Small intestine (tissue), 7 donors: ENCODE results near the gene SACM1L. TPM values are rescaled to one million over a fixed set of nuclear protein-coding genes. Genes with fewer than 3 reads are reported as not detected.
A peak's percentile ranks its signal among the peaks of the same experiment; 100 is the strongest.
"Not testable (repeated sequence)": the region's sequence is repeated elsewhere in the genome, so short reads cannot be mapped to it uniquely, and the experiment has no call there.

Source experiments
- DNase-seq, 2 donors: peaks; one replicate each; pipeline versions ENCODE4 v3.0.0 to v3.0.0-alpha.2; 2013
- FAIRE-seq: peaks from 2 replicates; lab custom pipeline; 2012; peaks lifted over from hg19 to GRCh38; lab: Jason Lieb, UNC
- H3K27ac ChIP-seq, 3 donors: one replicate each; pipeline ENCODE4 v1.5.1; 2013; ENCODE audit warnings: low read length in 2 of 3, mild to moderate bottlenecking in 2 of 3, control low read depth in 1 of 3, inconsistent platforms in 1 of 3, low read depth in 1 of 3, moderate library complexity in 1 of 3
- H3K27me3 ChIP-seq, 3 donors: one replicate each; pipeline ENCODE4 v1.6.1; 2013; ENCODE audit warnings: low read length in 3 of 3, inconsistent platforms in 1 of 3; ENCODE audit not compliant: control insufficient read depth in 3 of 3, insufficient read depth in 3 of 3
- H3K36me3 ChIP-seq, 3 donors: one replicate each; pipeline ENCODE4 v1.6.1; 2013; ENCODE audit warnings: low read length in 3 of 3, inconsistent platforms in 1 of 3, low read depth in 1 of 3, mild to moderate bottlenecking in 1 of 3, moderate library complexity in 1 of 3; ENCODE audit not compliant: control insufficient read depth in 3 of 3, insufficient read depth in 2 of 3
- H3K4me1 ChIP-seq, 3 donors: one replicate each; pipeline ENCODE4 v1.6.1; 2013; ENCODE audit warnings: low read length in 2 of 3, inconsistent platforms in 1 of 3, low read depth in 1 of 3, mild to moderate bottlenecking in 1 of 3, moderate library complexity in 1 of 3; ENCODE audit not compliant: control insufficient read depth in 3 of 3, insufficient read depth in 2 of 3
- H3K4me3 ChIP-seq, 3 donors: one replicate each; pipeline ENCODE4 v1.5.1; 2013; ENCODE audit warnings: low read length in 3 of 3, control low read depth in 1 of 3, inconsistent platforms in 1 of 3, low read depth in 1 of 3, mild to moderate bottlenecking in 1 of 3, moderate library complexity in 1 of 3
- H3K9me3 ChIP-seq, 2 donors: one replicate each; pipeline ENCODE4 v1.6.1; 2013; ENCODE audit warnings: low read depth in 1 of 2, low read length in 1 of 2; ENCODE audit not compliant: control insufficient read depth in 2 of 2, insufficient read depth in 1 of 2
- WGBS, 3 donors: extraction: QIAGEN DNeasy Blood & Tissue Kit; methylation state at CpG; one replicate each; pipeline ENCODE4 v1.1.7; 2013; 5-methylcytosine and 5-hydroxymethylcytosine counted together
- polyA plus RNA-seq, 4 donors: library from polyadenylated mRNA; stranded (reverse) in 3 of 4; unstranded in 1 of 4; fragments of 200-250 nt in 3 of 4; fragments of 120-200 nt in 1 of 4; gene quantifications; one replicate each; pipeline versions ENCODE4 v1.2.1 to v1.2.3, GENCODE V29; 2013
- donor health status: healthy with polysubstance abuse.
- donor health status: control.
- donor health status: control.
- donor health status: Bipolar disorder and iron deficiency.
- donor health status: healthy.

Gene SACM1L
- polyA plus RNA-seq, 4 donors: 18.4 to 83.3 (median 30.7) TPM

DNA sequence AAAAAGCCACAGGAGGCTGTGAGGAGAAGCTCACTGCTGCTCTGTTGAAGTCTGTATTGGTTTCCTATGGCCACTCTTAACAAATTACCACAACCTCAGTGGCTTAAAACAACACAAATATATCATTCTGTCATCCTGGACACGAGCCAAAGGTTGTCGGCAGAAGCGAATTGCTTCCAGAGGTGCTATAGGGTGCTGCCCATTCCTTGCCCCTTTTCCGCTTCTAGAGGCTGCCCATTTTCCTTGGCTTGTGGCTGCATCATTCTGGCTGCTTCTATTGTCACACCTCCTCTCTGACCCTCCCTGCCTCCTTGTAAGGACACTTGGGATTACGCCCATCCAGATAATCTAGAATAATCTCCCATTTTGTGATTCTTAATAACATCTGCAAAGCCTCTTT is 6.4 kb upstream of the SACM1L start:
- Histone ChIP-seq H3K36me3 (peaks cover 0 to 20% (median 5%) of the 10 kb centered on the region in 3 donors), H3K27me3 (no peaks in the 10 kb centered on the region), H3K9me3 (peaks cover 0 to 10% of the 10 kb centered on the region in 2 donors), H3K4me3 (no peak overlapping the region), H3K4me1 (peaks cover 0 to 49% (median 0%) of the 10 kb centered on the region in 3 donors), H3K27ac (peak overlapping the region in 1 of 3 donors; percentile 19)
- FAIRE-seq (no peak), DNase-seq (no peak)
- 72 to 90% (median 87%) methylated on average over 5 of the region's 5 CpGs for WGBS, 3 donors

DNA sequence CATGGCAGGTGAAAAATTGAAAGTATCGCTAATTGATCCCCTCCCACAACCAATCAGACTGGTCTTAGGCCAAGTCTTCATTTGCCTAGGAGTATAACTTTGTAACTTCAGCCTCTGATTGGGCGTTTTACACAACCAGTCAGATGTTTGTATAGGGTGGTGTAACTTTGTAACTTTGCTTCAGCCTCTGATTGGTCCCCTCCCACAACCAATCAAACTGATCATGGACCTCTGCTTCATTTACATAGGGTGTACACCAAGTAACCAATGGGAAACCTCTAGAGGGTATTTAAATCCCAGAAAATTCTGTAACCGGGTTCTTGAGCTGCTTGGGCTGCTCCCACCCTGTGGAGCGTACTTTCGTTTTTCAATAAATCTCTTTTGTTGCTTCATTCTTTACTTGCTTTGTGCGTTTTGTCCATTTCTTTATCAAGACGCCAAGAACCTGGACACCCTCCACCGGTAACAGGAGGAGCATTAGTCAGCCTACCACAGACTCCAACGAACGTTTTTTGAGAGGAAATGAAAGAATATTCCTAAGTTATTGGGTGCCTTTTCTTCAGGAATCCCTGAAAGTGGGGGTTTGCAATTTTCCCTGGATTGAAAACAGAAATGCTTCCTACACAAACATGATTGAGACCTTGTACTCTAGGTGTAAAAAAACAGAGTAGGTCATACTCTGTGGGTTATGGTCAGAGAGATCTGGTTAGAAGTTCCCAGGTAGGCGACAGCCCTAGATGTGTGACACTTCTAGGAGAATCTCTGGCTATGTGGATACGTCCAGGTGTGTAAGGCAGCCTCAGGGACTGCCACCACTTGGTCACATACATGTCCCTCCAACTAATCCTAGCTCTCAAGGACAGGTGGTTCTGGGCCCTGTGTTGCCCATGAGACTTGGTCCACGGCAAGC is 5.5 kb upstream of the SACM1L start:
- 83 to 86% (median 86%) methylated on average over 13 of the region's 13 CpGs for WGBS, 3 donors

DNA sequence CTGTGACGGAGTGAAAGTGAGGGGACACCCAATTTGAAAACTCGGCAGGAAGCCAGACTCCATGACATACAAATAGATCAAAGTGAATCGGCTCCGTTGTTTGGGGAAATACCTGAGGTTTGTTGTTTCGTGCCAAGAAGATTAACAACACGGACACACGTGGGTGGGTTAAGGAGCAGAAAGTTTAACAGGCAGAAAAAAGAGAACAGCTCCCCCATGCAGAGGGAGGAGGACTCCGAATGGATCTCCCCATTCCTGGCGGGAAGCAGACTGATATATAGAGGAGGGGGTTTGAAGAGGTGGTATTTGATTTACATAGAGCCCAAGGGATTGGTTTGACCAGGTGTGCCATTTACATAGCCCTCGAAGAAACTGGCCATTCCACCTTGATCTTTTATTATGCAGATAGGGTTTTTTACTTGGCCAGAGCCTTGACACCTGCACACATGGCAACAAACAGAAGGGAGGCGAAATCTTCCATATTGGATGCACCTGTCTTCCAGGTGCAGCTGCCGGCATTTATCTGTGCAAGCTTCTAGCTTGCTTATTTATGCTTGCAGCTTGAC is 4.8 kb upstream of the SACM1L start:
- Histone ChIP-seq H3K36me3 (peaks cover 0 to 10% (median 0%) of the 10 kb centered on the region in 3 donors), H3K4me1 (peaks cover 0 to 37% (median 3%) of the 10 kb centered on the region in 3 donors), H3K9me3 (peaks cover 0 to 10% of the 10 kb centered on the region in 2 donors), H3K27ac (no peak overlapping the region), H3K4me3 (no peak overlapping the region), H3K27me3 (no peaks in the 10 kb centered on the region)
- DNase-seq (no peak), FAIRE-seq (no peak)
- WGBS, 3 donors: 47 to 64% (median 61%) methylated on average over 12 of the region's 12 CpGs

More for the DNA sequence above, 5.5 kb upstream of the SACM1L start:
- H3K4me1 ChIP-seq: peaks cover 0 to 44% (median 3%) of the 10 kb centered on the region in 3 donors
- H3K27ac ChIP-seq: no peak overlapping the region
- peaks cover 0 to 12% (median 5%) of the 10 kb centered on the region in 3 donors for H3K36me3 ChIP-seq
- no peaks in the 10 kb centered on the region for H3K27me3 ChIP-seq
- no peak for DNase-seq
- FAIRE-seq: no peak
- H3K4me3 ChIP-seq: no peak overlapping the region
- H3K9me3 ChIP-seq: peaks cover 0 to 10% of the 10 kb centered on the region in 2 donors

DNA sequence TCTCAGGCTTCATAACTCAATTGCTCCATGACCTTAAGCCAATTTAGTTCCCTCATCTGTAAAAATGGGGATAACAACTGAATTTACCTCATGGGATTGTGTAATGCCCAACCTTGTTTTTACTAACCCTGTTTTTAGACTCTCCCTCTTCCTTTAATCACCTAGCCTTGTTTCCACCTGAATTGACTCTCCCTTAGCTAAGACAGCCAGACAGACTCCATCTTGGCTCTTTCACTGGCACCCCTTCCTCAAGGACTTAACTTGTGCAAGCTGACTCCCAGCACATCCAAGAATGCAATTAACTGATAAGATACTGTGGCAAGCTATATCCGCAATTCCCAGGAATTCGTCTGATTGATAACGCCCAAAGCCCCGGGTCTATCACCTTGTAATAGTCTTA is 3.5 kb upstream of the SACM1L start:
- 22 to 59% (median 36%) methylated on average over 4 of the region's 4 CpGs for WGBS, 3 donors
- peaks cover 5 to 25% (median 7%) of the 10 kb centered on the region in 3 donors for H3K4me1 ChIP-seq
- H3K27ac ChIP-seq, H3K4me3 ChIP-seq, DNase-seq, H3K27me3 ChIP-seq, FAIRE-seq, H3K36me3 ChIP-seq: not testable (repeated sequence)
- peaks cover 0 to 10% of the 10 kb centered on the region in 2 donors for H3K9me3 ChIP-seq

DNA sequence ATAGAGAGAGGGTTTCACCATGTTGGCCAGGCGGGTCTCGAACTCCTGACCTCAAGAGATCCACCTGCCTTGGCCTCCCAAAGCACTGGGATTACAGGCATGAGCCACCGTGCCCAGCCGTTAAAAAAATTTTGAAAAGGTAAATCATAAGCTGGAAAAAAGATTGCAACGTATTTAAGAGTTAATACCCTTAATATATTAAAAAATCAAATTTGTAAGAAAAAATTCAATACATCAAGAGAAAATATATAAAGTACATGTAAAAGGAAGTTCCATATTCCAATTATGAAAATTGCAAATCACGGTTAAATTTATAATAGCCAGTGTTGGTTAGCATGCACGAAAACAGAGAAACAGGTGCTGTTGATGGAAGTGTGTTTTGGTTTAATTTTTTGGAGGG is 2.3 kb upstream of the SACM1L start:
- no peak overlapping the region for H3K27ac ChIP-seq
- peaks cover 0 to 6% (median 2%) of the 10 kb centered on the region in 3 donors for H3K36me3 ChIP-seq
- H3K27me3 ChIP-seq: no peaks in the 10 kb centered on the region
- H3K4me3 ChIP-seq: no peak overlapping the region
- H3K9me3 ChIP-seq: peaks cover 0 to 10% of the 10 kb centered on the region in 2 donors
- WGBS, 3 donors: 78 to 90% (median 80%) methylated on average over 7 of the region's 7 CpGs
- peaks cover 5 to 27% (median 7%) of the 10 kb centered on the region in 3 donors for H3K4me1 ChIP-seq
- FAIRE-seq (no peak), DNase-seq (no peak)

DNA sequence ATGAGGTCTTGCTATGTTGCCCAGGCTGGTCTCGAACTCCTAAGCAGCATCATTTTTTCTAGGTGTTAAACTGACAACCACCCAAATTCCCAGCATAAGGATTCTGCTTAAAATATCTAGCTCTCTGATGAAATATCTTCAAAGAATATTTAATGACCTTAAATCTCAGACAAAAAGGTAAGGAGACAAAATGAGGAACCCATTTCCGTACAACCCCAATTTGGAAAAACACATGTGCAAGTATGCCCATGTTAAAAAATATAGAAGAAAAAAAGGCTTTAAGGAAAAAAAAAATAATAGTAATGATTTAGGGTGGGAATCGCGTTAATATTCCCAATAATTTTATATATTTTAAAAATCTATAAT is 1.4 kb upstream of the SACM1L start:
- H3K4me3 ChIP-seq: peak overlapping the region in 2 of 3 donors; percentile 68 to 83
- H3K27me3 ChIP-seq: no peaks in the 10 kb centered on the region
- no peak for FAIRE-seq
- 19 to 29% (median 20%) methylated on average over 4 of the region's 4 CpGs for WGBS, 3 donors
- H3K27ac ChIP-seq: no peak overlapping the region
- no peak for DNase-seq
- H3K36me3 ChIP-seq: peaks cover 0 to 5% (median 2%) of the 10 kb centered on the region in 3 donors
- peaks cover 5 to 22% (median 7%) of the 10 kb centered on the region in 3 donors for H3K4me1 ChIP-seq
- peaks cover 0 to 6% of the 10 kb centered on the region in 2 donors for H3K9me3 ChIP-seq

DNA sequence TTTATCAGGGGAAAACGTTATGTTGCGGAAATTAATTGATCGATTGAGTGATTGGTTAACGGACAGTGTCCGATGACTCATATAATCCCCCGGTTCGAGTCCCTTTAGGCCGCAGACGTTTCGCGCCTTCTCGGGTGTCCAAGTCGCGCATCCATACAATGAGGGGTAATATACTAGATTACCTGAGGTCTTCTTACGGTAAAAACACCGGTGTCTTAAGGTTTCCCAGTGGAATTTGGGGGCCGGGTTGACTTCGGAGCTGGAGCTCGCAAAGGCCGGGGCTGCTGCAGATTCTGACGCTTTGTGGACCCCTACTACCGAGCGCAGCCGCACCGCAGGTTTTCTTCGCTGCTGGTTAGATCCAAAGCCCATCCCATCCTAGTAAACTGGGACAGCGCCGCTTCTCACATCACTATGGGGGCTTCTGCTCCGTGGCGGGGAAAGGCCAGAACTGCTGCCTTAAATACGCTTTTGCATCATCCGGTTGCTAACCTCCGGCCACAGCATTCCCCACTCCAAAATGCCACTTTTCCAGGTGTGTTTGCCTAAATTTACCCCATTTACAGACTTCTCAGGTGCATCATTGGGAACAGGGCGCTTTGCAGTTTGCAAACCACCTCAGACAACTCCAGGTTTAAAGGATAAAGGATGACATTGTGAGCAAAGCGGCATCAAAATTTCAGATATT is 858 bp upstream of the SACM1L start:
- Histone ChIP-seq H3K36me3 (peaks cover 0 to 3% (median 2%) of the 10 kb centered on the region in 3 donors), H3K4me3 (peak overlapping the region; percentile 33 to 83 (median 68)), H3K27me3 (no peaks in the 10 kb centered on the region), H3K27ac (peak overlapping the region; percentile 85 to 94 (median 92)), H3K9me3 (peaks cover 0 to 2% of the 10 kb centered on the region in 2 donors), H3K4me1 (peaks cover 5 to 23% (median 7%) of the 10 kb centered on the region in 3 donors)
- no peak for FAIRE-seq
- 0 to 1% (median 1%) methylated on average over 35 of the region's 35 CpGs for WGBS, 3 donors
- DNase-seq: peak in 1 of 2 donors; percentile 20

DNA sequence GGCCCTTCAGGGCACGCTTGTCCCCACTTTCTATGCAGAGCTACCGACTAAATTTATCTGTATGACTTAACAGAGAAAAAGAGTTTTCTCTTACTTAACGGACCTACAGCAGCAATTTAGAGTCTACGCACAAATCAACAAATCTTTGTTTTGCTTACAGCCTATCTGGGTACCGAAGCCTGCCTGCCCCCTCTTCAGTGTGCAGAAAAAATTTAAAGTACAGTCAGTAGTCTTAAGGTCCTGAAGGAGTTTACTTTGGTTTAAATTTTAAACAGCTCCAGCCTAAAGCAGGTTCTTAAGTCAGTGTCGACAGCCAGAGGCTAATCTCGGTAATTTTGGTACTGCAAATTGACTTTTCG is 570 bp downstream of the SACM1L start:
- Histone ChIP-seq H3K4me3 (peak overlapping the region; percentile 68 to 83 (median 81)), H3K36me3 (peaks cover 0 to 3% (median 2%) of the 10 kb centered on the region in 3 donors), H3K4me1 (peaks cover 7 to 30% (median 8%) of the 10 kb centered on the region in 3 donors), H3K9me3 (no peaks in the 10 kb centered on the region), H3K27ac (peak overlapping the region; percentile 85 to 94 (median 92)), H3K27me3 (no peaks in the 10 kb centered on the region)
- FAIRE-seq (no peak), DNase-seq (no peak)
- 0 to 1% (median 1%) methylated on average over 8 of the region's 8 CpGs for WGBS, 3 donors
